Measurements from ENCODE around the gene PDIK1L. TPM values are rescaled to one million over a fixed set of nuclear protein-coding genes. Genes with fewer than 3 reads are reported as not detected.
"Not testable (repeated sequence)": the region's sequence is repeated elsewhere in the genome, so short reads cannot be mapped to it uniquely, and the experiment has no call there.

PDIK1L gene
- total RNA-seq, 4 donors from 2014 or later: 3.2 to 7.6 (median 4.6) TPM

- ATAC-seq (ENCODE audit: low FRiP score) (no peak), DNase-seq (ENCODE audit: low spot score) (no peak)
- no peak for TF ChIP-seq CTCF (IDR thresholded peaks at IDR 0.05)
These were observed 15.2 kb upstream of the PDIK1L start for GRCh38 chr1:26096471-26096870.

- no peak for TF ChIP-seq CTCF (IDR thresholded peaks at IDR 0.05)
- ATAC-seq (ENCODE audit: low FRiP score) (no peak), DNase-seq (ENCODE audit: low spot score) (no peak)
These were observed 13.9 kb upstream of the PDIK1L start for GRCh38 chr1:26097696-26098095.

GRCh38 chr1:26098602-26099001 lies 13.0 kb upstream of the PDIK1L start:
- DNase-seq (ENCODE audit: low spot score): no peak
- ATAC-seq (ENCODE audit: low FRiP score): no peak
- no peak for TF ChIP-seq CTCF (IDR thresholded peaks at IDR 0.05)

- ATAC-seq (ENCODE audit: low FRiP score): no peak
- TF ChIP-seq CTCF (IDR thresholded peaks at IDR 0.05): no peak
- DNase-seq (ENCODE audit: low spot score): no peak
These were observed 11.8 kb upstream of the PDIK1L start for GRCh38 chr1:26099780-26100179.

GRCh38 chr1:26100204-26100603 lies 11.4 kb upstream of the PDIK1L start:
- not testable (repeated sequence) for DNase-seq (ENCODE audit: low spot score); ATAC-seq (ENCODE audit: low FRiP score)

GRCh38 chr1:26102119-26102518 lies 9.5 kb upstream of the PDIK1L start:
- ATAC-seq (ENCODE audit: low FRiP score) (no peak), DNase-seq (ENCODE audit: low spot score) (no peak)
- no peak for TF ChIP-seq CTCF (IDR thresholded peaks at IDR 0.05)

- no peak for TF ChIP-seq CTCF (IDR thresholded peaks at IDR 0.05)
- ATAC-seq (ENCODE audit: low FRiP score): no peak
- no peak for DNase-seq (ENCODE audit: low spot score)
These were observed 9.1 kb upstream of the PDIK1L start for GRCh38 chr1:26102526-26102925.

- DNase-seq (ENCODE audit: low spot score); ATAC-seq (ENCODE audit: low FRiP score): not testable (repeated sequence)
These were observed 6.4 kb upstream of the PDIK1L start for GRCh38 chr1:26105226-26105548.
